ENCODE measurements around the gene CDNF.

The CDNF gene

GRCh38 chr10:14859043-14859442 lies 21.2 kb upstream of the CDNF start:
- no peak for DNase-seq (ENCODE audit: low read depth)
- TF ChIP-seq, protein P1, sequence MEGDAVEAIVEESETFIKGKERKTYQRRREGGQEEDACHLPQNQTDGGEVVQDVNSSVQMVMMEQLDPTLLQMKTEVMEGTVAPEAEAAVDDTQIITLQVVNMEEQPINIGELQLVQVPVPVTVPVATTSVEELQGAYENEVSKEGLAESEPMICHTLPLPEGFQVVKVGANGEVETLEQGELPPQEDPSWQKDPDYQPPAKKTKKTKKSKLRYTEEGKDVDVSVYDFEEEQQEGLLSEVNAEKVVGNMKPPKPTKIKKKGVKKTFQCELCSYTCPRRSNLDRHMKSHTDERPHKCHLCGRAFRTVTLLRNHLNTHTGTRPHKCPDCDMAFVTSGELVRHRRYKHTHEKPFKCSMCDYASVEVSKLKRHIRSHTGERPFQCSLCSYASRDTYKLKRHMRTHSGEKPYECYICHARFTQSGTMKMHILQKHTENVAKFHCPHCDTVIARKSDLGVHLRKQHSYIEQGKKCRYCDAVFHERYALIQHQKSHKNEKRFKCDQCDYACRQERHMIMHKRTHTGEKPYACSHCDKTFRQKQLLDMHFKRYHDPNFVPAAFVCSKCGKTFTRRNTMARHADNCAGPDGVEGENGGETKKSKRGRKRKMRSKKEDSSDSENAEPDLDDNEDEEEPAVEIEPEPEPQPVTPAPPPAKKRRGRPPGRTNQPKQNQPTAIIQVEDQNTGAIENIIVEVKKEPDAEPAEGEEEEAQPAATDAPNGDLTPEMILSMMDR (IDR thresholded peaks at IDR 0.05; ENCODE audit: low read depth, low read length, missing control alignments) = no peak
- H3K4me3 ChIP-seq (ENCODE audit: low read depth, low read length) = no peak overlapping the region

GRCh38 chr10:14858338-14858960 lies 20.6 kb upstream of the CDNF start:
- TF ChIP-seq, protein P1 (IDR thresholded peaks at IDR 0.05; ENCODE audit: low read depth, low read length, missing control alignments) = no peak
- H3K4me3 ChIP-seq (ENCODE audit: low read depth, low read length) = no peak overlapping the region
- no peak for DNase-seq (ENCODE audit: low read depth)

DNA sequence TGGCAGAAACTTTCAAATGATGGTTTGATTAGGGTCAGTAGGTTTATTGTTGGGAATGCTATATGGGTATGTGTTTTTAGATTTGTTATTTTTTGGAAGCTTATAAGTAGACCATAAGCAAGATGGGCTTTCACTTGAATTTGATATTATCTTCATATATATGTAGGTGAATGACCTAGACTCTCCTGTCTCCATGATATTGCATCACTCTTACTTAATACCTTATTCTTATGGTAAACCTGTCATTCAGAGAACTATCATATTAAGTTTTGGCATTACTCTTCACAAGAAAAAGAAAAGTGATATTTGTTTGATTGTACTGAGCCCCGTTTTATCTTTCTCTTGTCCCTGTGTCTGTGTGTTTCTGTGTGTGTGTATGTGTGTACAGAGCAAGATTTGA lies 17.6 kb upstream of the CDNF start:
- DNase-seq (ENCODE audit: low read depth) = no peak
- TF ChIP-seq, protein P1 (IDR thresholded peaks at IDR 0.05; ENCODE audit: low read depth, low read length, missing control alignments) = no peak
- no peak overlapping the region for H3K4me3 ChIP-seq (ENCODE audit: low read depth, low read length)

- TF ChIP-seq, protein P1 (IDR thresholded peaks at IDR 0.05; ENCODE audit: low read depth, low read length, missing control alignments) = no peak
Observed at GRCh38 chr10:14852236-14852635, 14.4 kb upstream of the CDNF start.

GRCh38 chr10:14844948-14845347 lies 7.1 kb upstream of the CDNF start:
- TF ChIP-seq, protein P1 (IDR thresholded peaks at IDR 0.05; ENCODE audit: low read depth, low read length, missing control alignments) = no peak
- H3K4me3 ChIP-seq (ENCODE audit: low read depth, low read length) = no peak overlapping the region
- DNase-seq (ENCODE audit: low read depth) = no peak

More at GRCh38 chr10:14852236-14852635, 14.4 kb upstream of the CDNF start:
- H3K4me3 ChIP-seq (ENCODE audit: low read depth, low read length) = no peak overlapping the region
- no peak for DNase-seq (ENCODE audit: low read depth)

DNA sequence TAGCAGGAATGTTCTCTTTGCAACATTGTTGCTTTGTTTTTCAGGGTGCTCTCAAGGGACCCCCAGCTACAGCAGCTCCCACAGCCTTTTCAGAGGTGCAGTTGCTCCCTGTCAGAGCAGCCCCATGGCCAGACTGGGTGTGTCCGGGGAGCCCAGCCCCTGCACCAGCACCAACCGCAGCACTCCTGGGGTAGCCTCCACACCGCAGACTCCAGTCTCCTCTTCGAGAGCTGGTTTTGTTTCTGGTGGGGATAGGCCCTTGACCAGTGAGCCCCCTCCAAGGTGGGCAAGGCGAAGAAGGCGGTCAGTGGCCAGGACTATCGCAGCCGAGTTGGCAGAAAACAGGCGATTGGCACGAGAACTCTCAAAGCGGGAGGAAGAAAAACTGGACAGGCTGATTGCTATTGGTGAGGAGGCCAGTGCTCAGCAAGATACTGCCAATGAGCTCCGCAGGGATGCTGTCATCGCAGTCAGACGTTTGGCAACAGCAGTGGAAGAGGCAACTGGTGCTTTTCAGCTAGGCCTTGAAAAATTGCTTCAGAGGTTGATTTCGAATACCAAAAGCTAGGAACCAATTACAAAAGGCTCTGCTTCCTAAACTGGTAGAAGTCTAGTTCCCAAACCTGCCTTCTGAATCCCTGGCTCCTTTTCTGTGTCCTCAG lies 5.6 kb upstream of the CDNF start:
- no peak overlapping the region for H3K4me3 ChIP-seq (ENCODE audit: low read depth, low read length)
- TF ChIP-seq, protein P1 (IDR thresholded peaks at IDR 0.05; ENCODE audit: low read depth, low read length, missing control alignments) = no peak
- DNase-seq (ENCODE audit: low read depth) = no peak

DNA sequence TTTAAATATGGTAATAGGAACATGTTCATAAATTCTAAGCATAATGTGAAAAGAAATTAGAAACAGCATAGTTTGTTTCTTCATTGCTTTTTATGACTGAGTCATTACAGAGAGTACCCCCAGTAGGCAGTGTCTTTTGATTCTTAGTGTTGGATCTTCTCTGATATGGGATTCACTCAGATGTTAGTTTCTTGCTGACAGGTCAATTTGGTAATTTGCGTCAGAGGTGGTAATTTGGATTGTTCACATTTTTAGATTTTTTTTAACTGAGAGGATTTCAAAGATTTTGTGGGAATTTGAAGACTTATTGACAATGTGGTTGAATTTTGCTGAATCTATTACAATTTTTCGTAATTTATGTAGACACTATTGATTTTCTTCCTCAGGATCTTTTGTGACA lies 2.3 kb upstream of the CDNF start:
- no peak overlapping the region for H3K4me3 ChIP-seq (ENCODE audit: low read depth, low read length)
- TF ChIP-seq, protein P1 (IDR thresholded peaks at IDR 0.05; ENCODE audit: low read depth, low read length, missing control alignments) = no peak
- no peak for DNase-seq (ENCODE audit: low read depth)

Data from GM12864 (cell line).